ENCODE results near the gene ADNP2. TPM values are rescaled to one million over a fixed set of nuclear protein-coding genes. Genes with fewer than 3 reads are reported as not detected.

The ADNP2 gene
- total RNA-seq, 4 donors from 2014 or later: 18.1 to 22.6 (median 19.9) TPM

DNA sequence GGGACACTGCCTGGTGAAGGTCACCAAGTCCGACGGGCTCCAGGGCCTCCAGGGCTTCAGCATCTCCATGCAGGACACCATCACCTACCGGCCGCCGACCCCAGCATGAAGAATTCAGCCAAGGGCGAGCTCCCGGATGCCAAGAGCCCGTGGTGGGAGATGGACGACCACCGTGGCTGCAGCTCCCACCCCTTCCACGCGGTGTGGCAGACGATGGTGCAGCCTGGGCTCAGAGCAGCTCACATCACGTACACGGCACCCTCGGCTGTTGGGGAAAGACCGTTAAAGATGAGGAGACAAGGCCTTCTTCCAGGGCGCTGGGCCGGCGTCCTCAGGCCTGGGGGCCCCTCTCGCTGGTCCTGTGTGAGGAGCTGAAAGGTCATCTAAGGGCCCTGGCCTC, 31.2 kb upstream of the ADNP2 start:
- DNase-seq (ENCODE audit: low spot score in 2 of 2): no peak
- intact Hi-C loops (cut with DNase I; ENCODE audit: low total_unique reads): no loop called here
- no peak for TF ChIP-seq POLR2A (IDR thresholded peaks at IDR 0.05)
- TF ChIP-seq, protein P1, sequence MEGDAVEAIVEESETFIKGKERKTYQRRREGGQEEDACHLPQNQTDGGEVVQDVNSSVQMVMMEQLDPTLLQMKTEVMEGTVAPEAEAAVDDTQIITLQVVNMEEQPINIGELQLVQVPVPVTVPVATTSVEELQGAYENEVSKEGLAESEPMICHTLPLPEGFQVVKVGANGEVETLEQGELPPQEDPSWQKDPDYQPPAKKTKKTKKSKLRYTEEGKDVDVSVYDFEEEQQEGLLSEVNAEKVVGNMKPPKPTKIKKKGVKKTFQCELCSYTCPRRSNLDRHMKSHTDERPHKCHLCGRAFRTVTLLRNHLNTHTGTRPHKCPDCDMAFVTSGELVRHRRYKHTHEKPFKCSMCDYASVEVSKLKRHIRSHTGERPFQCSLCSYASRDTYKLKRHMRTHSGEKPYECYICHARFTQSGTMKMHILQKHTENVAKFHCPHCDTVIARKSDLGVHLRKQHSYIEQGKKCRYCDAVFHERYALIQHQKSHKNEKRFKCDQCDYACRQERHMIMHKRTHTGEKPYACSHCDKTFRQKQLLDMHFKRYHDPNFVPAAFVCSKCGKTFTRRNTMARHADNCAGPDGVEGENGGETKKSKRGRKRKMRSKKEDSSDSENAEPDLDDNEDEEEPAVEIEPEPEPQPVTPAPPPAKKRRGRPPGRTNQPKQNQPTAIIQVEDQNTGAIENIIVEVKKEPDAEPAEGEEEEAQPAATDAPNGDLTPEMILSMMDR (IDR thresholded peaks at IDR 0.05): no peak
- no peak overlapping the region for H3K4me3 ChIP-seq (ENCODE audit: low read depth, poor library complexity, severe bottlenecking)
- WGBS, 2 donors: 95 to 96% methylated on average over 19 to 21 of the region's 21 CpGs

DNA sequence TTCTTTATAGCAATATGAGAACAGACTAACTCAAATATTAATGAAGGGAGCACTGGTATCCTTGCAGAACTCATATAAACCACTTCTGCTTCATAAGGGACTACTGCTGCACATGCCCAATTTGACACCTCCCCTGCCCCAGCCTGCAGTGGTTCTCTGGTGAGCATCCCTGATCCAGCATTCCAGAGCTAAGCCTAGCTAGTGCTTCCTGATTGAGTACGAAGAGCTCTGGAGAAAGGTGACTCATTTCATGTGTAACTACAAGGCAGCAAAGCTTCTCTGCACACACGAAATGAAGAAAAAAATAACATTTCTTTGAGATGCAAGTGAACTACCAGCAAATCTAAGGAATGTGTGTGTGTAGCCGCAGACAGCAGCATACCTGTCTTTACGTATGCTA, 22.8 kb upstream of the ADNP2 start:
- WGBS, 2 donors: 68 to 72% methylated on average over 4 of the region's 4 CpGs
- DNase-seq (ENCODE audit: low spot score in 2 of 2): no peak
- intact Hi-C loops (cut with DNase I; ENCODE audit: low total_unique reads): no loop called here

GRCh38 chr18:80088036-80088435, 21.0 kb upstream of the ADNP2 start:
- WGBS, 2 donors: 46 to 93% methylated on average over 2 of the region's 2 CpGs
- DNase-seq (ENCODE audit: low spot score in 2 of 2): no peak
- H3K4me3 ChIP-seq (ENCODE audit: low read depth, poor library complexity, severe bottlenecking): no peak overlapping the region
- TF ChIP-seq, protein P1 (IDR thresholded peaks at IDR 0.05): no peak
- no peak for TF ChIP-seq POLR2A (IDR thresholded peaks at IDR 0.05)
- intact Hi-C loops (cut with DNase I; ENCODE audit: low total_unique reads): no loop called here

More for the DNA sequence above, 22.8 kb upstream of the ADNP2 start:
- no peak overlapping the region for H3K4me3 ChIP-seq (ENCODE audit: low read depth, poor library complexity, severe bottlenecking)
- TF ChIP-seq POLR2A (IDR thresholded peaks at IDR 0.05): no peak
- TF ChIP-seq, protein P1 (IDR thresholded peaks at IDR 0.05): no peak

GRCh38 chr18:80088823-80089222, 20.2 kb upstream of the ADNP2 start:
- intact Hi-C loops (cut with DNase I; ENCODE audit: low total_unique reads): no loop called here
- no peak overlapping the region for H3K4me3 ChIP-seq (ENCODE audit: low read depth, poor library complexity, severe bottlenecking)
- no peak for TF ChIP-seq POLR2A (IDR thresholded peaks at IDR 0.05)
- DNase-seq (ENCODE audit: low spot score in 2 of 2): no peak

- intact Hi-C loops (cut with DNase I; ENCODE audit: low total_unique reads): no loop called here
- no peak for DNase-seq (ENCODE audit: low spot score in 2 of 2)
- no peak overlapping the region for H3K4me3 ChIP-seq (ENCODE audit: low read depth, poor library complexity, severe bottlenecking)
- WGBS, 2 donors: 80 to 86% methylated on average over 7 of the region's 7 CpGs
- no peak for TF ChIP-seq POLR2A (IDR thresholded peaks at IDR 0.05)
- TF ChIP-seq, protein P1 (IDR thresholded peaks at IDR 0.05): no peak
These were observed 13.6 kb upstream of the ADNP2 start for GRCh38 chr18:80095414-80095813.

- no peak overlapping the region for H3K4me3 ChIP-seq (ENCODE audit: low read depth, poor library complexity, severe bottlenecking)
- intact Hi-C loops (cut with DNase I; ENCODE audit: low total_unique reads): no loop called here
- no peak for DNase-seq (ENCODE audit: low spot score in 2 of 2)
- WGBS, 2 donors: 89 to 90% methylated on average over 9 to 10 of the region's 10 CpGs
- TF ChIP-seq POLR2A (IDR thresholded peaks at IDR 0.05): no peak
- TF ChIP-seq, protein P1 (IDR thresholded peaks at IDR 0.05): no peak
These were observed 13.0 kb upstream of the ADNP2 start for GRCh38 chr18:80096032-80096565.
